VCaP (cell line): Measurements from ENCODE around the gene PHF21A.
"Not testable (repeated sequence)": the region's sequence is repeated elsewhere in the genome, so short reads cannot be mapped to it uniquely, and the experiment has no call there.

Experiments used
- H3K27ac ChIP-seq: fragments of 450-650 bp; 2 replicates; pipeline ENCODE4 v1.5.1; 2017
- TF ChIP-seq, protein P1 (sequence below): fragments of 450-650 bp; conservative IDR thresholded peaks from 2 replicates; pipeline ENCODE4 v1.5.1; 2017; ENCODE audit warnings: mild to moderate bottlenecking, moderate library complexity

The PHF21A gene

DNA sequence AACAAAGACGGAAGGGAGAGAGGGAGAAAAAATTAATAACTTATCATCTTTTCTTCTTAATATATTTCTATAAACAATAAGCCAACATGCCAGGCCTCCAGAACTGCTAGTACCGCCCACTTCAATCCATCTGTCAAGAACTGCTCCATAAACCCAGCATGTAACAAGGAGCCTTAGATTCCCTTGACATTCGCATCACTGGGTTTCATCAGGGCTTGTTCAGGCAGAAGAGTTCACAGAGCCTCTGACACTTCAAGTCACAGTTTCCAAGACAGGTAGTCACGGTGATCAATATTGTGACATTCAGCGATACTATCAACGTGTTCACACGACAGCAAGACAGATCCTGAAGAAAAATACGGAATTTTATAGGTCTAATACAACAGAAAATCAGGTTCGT lies 137.1 kb downstream of the PHF21A start:
- no peak overlapping the region for H3K27ac ChIP-seq

DNA sequence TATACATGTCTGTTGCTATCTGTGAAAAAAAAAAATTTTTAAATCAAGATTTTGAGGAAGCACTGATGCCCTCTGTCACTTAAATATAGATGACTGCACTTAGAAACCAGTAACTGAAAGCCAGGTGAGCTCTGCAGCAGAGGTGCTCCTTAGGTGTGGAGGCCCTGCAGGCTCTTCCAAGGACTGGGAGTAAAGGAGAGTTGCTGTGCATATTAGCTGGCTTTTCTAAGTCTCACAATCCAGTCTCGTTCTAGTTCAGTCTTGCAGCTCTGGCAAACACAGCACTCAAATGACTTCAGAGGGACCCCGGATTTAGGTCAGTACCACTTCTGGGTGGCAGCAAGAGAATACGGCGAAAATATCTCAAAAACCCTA lies 137.8 kb downstream of the PHF21A start:
- H3K27ac ChIP-seq = no peak overlapping the region
- TF ChIP-seq, protein P1, sequence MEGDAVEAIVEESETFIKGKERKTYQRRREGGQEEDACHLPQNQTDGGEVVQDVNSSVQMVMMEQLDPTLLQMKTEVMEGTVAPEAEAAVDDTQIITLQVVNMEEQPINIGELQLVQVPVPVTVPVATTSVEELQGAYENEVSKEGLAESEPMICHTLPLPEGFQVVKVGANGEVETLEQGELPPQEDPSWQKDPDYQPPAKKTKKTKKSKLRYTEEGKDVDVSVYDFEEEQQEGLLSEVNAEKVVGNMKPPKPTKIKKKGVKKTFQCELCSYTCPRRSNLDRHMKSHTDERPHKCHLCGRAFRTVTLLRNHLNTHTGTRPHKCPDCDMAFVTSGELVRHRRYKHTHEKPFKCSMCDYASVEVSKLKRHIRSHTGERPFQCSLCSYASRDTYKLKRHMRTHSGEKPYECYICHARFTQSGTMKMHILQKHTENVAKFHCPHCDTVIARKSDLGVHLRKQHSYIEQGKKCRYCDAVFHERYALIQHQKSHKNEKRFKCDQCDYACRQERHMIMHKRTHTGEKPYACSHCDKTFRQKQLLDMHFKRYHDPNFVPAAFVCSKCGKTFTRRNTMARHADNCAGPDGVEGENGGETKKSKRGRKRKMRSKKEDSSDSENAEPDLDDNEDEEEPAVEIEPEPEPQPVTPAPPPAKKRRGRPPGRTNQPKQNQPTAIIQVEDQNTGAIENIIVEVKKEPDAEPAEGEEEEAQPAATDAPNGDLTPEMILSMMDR = no peak

More for the DNA sequence above, 137.1 kb downstream of the PHF21A start:
- TF ChIP-seq, protein P1 = no peak

DNA sequence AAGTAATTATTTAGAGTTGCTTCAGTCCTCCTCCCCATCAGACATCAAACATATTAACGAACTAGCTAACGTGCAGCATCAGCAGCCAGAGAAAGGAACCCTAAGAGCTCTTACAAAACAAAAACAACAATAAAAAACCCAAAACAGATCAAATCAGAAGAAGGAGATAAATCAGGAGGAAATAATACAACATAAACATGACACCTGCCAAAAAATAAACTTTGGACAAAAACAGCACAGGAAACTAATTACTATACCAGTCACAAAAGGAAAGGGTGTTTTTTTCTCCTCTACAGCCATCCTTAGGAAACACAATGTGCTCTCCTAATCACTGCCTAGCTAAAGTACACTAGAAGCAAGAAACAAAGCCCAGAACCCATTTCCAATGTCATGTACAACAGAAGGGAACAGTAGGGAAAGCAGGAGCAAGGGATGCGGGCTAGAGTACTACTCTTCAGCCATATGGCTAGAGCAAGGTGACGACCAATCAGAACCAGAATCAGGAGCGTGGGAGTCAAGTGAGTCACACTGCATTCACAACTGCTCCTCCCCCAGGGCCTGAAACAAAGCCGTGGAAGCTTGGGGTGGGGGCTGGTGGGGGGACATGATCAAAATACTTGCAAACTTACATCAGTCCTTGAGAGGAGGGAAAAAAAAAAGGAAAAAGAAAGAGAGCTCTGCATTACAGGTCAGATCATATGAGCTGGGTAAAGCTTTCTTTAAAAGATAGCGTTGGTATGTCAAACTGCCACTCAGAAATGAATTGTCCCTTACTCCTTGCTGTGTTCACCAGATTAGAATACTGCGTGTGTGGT lies 138.4 kb downstream of the PHF21A start:
- no peak overlapping the region for H3K27ac ChIP-seq
- TF ChIP-seq, protein P1 = no peak

DNA sequence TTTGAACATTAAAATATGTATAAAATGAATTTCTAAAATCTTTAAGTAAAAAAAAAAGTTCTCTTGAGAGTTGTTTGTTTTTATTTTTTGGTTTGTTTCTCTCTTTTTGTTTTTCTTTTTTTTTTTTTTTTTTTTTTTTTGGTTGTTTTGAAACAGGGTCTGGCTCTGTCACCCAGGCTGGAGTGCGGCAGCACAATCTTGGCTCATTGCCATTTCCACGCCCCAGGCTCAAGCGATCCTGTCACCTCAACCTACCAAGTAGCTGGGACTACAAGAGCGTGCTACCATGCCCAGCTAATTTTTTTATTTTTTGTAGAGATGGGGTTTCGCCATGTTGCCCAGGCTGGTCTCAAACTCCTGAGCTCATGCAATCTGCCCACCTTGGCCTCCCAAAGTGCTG lies 139.4 kb downstream of the PHF21A start:
- H3K27ac ChIP-seq = not testable (repeated sequence)

DNA sequence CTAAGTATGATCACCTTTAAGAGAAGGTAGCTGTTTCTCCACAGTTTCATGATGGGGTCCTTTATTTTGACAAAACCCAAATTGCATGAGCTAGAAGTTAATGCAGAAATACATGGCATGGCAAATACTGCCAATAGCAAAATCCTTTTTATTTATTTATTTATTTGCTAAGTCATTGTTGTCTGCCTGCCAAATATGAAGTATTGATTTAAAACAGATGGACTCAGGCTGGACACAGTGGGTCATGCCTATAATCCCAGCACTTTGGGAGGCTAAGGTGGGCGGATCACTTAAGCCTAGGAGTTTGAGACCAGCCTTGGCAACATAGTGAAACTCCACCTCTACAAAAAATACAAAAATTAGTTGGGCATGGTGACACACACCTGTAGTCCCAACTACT lies 146.4 kb downstream of the PHF21A start:
- no peak overlapping the region for H3K27ac ChIP-seq
- TF ChIP-seq, protein P1 = no peak

DNA sequence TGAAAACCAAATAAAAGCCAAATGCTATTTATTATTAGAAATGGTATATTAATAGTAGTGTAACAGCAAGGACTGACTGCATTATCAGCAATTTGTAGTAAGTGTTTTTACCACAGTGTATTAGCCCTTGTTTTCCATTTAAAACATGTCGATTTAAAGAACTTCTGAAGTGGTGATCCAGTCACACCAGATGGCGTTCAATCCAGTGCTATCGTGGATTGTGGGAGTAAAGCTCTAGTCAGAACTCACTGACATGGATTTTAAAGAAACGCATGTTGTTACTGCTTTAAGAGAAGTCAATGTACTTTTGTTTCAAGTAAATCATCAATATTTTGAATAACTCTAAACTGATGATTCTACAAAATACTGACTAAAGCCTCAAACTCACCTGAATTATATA lies 147.7 kb downstream of the PHF21A start:
- H3K27ac ChIP-seq = no peak overlapping the region
- TF ChIP-seq, protein P1 = no peak

DNA sequence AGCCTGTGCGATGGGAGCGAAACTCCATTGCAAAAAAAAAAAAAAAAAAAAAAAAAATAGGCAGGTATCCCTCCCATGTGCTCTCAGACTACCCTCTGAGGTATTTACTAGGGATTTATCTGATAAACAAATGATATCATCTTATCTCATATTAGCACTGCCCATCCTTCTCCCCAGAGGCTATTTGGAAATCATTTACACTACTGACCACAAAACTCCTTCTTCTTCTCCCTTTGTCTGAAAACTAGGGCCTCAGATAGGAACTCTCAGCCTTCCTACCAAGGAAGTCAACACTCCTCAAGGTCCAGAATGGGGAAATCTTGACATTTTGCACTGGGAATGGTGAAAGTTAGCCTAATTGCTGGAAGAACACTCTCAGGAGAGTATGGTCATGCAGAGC lies 152.4 kb downstream of the PHF21A start:
- H3K27ac ChIP-seq = peak overlapping the region; percentile 37; the same call in 1 of the 2 replicates
- TF ChIP-seq, protein P1 = no peak

DNA sequence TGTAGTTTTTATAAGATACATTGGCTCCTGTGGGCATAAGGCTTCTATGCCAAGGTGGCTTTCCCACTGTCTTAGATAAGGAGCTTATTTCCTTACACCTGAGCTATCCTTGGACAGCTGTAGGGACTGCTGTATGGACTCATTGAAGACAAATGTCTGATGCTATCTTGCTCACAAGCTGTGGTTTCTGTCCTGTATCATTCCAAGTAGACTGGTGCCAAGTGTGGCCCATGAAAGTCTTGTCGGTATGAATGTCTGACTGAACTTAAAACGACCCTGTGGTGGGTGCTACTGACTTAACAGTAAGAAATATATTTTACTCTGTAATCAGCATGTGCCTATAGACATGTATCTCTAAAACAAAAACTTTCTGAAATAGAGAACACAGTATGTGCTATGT lies 153.7 kb downstream of the PHF21A start:
- TF ChIP-seq, protein P1 = no peak
- H3K27ac ChIP-seq = no peak overlapping the region
